ENCODE data around the gene PTPN11. TPM values are rescaled to one million over a fixed set of nuclear protein-coding genes. Genes with fewer than 3 reads are reported as not detected.
"Not testable (repeated sequence)": the region's sequence is repeated elsewhere in the genome, so short reads cannot be mapped to it uniquely, and the experiment has no call there.

PTPN11 gene
- total RNA-seq, 1 donor from 2014 or later: 79.1 TPM

DNA sequence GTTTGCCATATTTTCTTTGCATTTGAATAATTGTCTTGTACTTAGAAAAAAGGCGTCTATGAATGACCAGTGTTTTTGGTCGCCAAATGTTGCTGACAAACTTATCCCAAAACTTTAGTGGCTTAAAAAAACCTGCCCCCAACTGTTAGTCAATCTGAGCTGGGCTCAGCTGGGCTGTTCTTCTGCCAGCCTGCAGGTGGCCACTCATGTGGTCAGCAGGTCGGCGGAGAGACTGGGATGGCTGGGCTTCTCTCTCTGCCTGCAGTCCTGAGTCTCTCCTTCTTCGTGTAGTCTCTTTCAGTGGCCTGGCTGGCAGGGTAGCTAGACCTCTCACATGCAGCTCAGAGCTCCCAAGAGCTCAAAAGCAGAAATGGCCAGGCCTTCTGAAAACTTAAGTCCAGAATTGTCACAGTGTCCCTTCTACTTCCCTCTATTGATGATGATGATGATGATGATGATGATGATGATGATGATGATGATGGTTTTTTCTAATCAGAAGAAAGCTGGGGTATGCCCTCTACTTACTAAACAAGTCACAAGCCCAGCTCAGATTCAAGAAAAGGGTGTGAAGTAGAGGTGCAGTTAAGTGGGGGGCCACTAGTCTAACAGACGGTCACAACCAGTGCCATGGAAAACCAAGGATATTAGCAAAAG lies 87.9 kb downstream of the PTPN11 start:
- no peak for ATAC-seq
- no peak for DNase-seq (ENCODE audit: low spot score)

DNA sequence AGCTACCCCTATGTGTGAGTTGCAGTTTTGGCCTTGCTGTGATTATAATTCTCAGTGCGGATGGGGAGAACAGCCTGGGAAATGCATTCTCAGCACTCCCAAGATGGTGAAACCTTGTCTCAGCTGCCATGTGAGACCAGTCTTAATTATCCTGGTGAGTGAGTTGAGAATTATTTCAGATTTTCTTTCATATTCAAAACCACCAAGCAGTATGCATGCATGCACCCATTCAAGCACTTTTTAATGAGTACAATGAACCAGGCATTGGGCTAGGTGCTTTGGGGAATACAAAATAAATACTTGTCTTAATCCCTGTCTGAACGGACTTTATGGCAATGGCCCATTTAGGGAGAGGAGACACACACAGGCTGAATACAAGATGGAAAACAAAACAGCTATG lies 94.7 kb downstream of the PTPN11 start:
- no peak for DNase-seq (ENCODE audit: low spot score)
- ATAC-seq: no peak

DNA sequence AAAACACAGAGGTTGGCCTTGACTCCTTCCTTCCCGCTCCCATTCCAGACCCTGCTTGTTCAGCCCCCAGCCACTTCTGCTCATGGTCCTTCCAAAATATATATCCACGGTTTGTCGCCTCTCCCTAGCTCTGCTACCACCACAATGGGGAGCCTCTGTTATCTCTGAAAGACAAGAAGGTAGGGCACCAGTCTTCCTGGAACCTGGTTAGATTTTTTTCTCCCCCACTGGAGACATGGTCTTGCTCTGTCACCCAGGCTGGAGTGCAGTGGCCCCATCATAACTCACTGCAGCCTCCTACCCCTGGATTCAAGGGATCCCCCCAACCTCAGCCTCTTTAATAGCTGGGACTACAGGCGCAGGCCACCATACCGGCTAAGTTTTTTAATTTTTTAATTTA lies 95.7 kb downstream of the PTPN11 start:
- ATAC-seq (no peak), DNase-seq (ENCODE audit: low spot score) (no peak)

DNA sequence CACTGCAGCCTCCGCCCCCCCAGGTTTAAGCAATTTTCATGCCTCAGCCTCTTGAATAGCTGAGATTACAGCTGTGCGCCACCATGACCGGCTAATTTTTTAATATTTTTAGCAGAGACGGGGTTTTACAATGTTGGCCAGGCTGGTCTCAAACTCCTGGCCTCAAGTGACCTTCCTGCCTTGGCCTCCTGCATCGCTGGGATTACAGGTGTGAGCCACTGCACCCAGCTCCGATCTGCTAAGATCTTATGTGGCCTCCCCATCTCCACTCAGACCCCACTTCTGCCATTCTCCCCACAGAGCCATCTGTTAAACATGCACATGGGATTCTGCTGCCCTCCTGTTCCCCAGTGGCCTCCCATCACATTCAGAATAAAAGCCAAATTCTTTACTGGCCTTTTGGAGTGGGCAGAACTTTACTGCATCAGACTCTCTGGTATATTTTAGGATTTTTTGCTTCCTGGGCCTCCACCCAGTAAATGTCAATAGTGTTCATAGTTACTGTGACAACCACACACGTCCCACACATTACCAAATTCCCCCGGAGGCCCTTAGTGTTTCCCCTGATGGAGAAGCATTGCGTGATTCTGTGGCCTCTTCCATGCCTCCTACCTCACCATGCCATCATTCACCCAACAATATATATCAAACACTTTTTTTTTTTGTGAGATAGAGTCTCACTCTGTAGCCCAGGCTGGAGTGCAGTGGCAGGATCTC lies 96.3 kb downstream of the PTPN11 start:
- ATAC-seq (no peak), DNase-seq (ENCODE audit: low spot score) (no peak)

DNA sequence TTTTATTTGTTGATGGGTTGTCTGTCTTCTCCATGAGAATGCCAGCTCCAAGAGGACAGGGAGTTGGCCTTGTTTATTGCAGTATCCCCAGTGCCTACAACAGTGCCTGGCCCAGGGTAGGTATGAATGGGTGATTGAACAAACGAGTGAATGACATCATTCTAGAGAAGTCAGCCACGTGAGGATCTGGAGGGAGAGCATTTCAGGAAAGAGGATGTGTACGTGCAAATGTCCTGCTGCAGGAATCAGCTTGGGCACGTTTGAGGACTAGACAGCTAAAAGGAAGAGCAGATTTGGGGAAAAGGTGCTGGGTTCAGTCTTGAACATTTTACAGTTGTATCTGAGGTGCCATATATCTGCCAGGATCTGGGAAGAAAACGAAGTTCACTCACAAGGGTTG lies 97.1 kb downstream of the PTPN11 start:
- ATAC-seq (no peak), DNase-seq (ENCODE audit: low spot score) (no peak)

DNA sequence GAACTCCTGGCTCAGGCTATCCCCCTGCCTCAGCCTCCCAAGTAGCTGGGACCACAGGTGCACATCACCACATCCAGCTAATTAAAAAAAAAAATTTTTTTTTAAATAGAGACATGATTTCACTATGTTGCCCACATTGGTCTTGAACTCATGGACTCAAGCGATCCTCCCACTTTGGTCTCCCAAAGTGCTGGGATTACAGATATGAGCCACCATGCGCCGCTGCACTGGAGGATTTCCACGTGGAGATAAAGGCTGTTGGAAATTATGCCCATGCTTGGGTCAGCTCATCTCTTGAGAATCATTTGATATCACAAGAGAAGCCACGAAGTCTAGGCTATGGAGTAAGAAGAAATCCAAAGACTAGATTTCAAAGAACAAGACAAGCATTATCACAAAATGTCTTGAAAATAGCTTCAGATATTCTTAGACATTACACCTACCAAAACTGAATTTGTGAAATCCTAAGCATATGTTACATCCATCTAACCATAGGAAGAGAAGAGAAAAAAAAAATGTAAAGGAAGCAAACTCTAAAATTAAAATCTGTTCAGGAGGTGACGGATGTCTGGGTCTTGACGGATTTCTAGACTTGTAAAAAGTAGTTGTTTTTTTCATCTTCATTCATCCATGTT lies 99.1 kb downstream of the PTPN11 start:
- DNase-seq (ENCODE audit: low spot score) (no peak), ATAC-seq (no peak)

DNA sequence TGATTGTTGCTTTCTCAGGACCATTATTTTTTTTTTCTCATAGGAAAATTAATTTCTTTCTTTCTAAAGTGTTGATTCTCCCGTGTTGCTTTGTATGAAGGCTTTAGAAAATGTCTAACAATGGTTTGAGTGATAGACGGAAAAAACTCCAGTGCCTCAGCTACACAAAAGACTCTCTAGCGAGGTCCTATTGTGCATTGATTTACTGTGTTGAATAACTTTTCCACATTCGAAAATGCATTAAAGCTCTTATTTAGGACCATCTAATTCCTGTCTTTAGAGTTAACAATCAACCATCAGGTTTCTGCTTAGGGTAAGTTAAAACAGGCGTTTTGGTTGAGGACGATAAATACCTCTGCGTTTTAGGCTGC lies 99.6 kb downstream of the PTPN11 start:
- DNase-seq (ENCODE audit: low spot score) (no peak), ATAC-seq (no peak)

DNA sequence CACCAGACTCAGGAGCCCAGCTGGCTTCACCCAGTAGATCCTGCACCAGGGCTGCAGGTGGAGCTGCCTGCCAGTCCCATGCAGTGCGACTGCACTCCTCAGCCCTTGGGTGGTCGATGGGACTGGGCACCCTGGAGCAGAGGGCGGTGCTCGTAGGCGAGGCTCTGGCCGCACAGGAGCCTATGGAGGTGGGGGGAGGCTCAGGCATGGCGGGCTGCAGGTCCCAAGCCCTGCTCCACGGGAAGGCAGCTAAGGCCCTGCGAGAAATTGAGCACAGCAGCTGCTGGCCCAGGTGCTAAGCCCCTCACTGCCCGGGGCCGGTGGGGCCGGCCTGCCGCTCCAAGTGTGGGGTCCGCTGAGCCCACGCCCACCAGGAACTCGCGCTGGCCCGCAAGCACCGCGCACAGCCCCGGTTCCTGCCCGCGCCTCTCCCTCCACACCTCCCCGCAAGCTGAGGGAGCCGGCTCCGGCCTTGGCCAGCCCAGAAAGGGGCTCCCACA lies 101.1 kb downstream of the PTPN11 start:
- not testable (repeated sequence) for DNase-seq (ENCODE audit: low spot score); ATAC-seq

DNA sequence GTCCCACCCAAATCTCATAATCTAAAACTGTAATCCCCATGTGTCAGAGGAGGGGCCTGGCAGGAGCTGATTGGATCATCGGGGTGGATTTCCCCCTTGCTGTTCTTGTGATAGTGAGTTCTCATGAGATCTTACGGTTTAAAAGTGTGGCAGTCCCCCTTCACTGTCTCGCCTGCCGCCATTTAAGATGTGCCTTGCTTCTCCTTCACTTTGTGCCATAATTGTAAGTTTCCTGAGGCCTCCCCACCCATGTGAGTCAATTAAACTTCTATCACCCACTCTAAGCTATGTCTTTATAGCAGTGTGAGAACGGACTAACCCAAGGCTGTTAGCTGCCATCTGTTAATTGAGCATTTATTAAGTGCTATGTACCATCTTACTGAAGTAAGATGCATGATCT lies 105.1 kb downstream of the PTPN11 start:
- no peak for ATAC-seq
- DNase-seq (ENCODE audit: low spot score): no peak

DNA sequence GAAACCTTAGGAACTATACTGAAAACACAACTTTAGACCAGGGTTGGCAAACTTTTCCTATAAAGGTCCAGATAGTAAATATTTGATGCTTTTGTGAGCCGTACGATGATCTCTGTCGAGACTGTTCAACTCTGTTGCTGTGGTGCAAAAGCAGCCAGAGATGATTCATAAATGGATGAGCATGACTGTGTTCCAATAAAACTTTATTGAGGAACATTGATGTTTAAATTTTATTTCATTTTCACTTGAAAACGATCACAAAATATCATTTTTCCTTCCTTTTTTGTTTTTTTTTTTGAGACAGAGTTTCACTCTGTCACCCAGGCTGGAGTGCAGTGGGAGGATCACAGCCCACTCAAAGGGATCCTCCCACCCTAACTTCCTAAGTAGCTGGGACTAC lies 105.5 kb downstream of the PTPN11 start:
- ATAC-seq (no peak), DNase-seq (ENCODE audit: low spot score) (no peak)

DNA sequence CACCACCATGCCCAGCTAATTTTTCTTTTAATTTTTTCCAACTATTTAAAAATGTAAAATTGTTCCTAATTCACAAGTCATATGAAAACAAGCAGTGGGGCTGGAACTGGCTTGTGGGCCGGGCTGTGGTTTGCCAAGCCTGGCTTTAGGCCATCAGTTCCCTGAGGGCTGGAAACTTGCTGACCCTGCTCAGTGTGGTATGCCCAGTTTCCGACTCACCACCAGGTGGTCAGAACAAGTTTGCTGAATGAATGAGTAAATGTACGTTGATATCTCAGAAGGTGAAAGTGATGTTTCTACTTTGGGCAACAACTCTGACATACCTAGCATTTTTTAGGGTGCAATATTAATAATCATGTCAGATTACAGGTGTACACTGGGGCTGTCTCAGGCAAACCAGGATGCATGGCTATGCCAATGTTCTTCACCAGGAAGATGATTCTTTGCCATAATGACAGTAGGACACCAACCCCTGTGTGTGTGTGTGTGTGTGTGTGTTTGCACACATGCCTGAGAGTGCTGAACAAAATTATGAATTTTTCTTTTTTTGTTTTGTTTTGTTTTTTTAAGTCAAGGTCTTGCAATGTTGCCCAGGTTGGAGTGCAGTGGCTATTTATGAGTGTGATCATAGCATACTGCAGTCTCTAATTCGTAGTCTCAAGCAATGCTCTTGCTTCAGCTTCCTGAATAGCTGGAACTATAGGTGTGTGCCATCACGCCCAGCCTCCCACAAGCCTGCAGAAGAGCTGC lies 106.1 kb downstream of the PTPN11 start:
- ATAC-seq: no peak

DNA sequence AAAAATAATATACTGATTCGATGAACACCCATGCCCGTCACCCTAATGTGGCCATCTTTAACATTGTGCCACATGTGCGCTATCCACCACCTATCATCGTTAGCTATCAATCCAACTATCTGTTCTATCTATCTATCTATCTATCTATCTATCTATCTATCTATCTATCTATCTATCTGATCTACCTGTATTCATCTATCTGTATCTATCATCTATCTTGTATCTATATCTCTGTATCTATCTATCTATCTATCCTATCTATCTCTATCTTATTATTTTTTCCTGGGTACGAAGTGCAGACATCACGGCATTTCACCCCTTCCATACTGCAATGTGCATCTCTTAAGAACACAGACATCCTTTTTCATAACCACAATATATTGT lies 106.7 kb downstream of the PTPN11 start:
- DNase-seq (ENCODE audit: low spot score) (no peak), ATAC-seq (no peak)

More for the DNA sequence above, 106.1 kb downstream of the PTPN11 start:
- no peak for DNase-seq (ENCODE audit: low spot score)

DNA sequence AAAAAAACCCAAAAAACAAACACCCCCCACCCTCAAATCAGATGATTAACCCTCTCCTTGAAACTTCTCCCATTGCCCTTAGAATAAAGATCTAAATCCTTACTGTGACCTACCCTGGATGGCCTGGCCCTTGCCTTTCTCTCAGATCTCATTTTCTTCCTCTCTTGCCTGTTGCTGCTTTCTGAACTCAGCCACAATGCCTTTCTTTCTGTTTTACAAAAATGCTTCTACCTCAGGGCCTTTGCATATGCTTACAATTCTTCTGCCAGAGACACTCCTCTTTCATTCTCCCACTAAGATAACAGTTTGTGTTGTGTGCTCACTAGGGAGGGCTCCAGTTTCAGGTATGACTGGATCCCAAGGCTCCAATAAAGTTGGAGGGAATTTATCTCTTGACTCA lies 108.3 kb downstream of the PTPN11 start:
- ATAC-seq: no peak
- DNase-seq (ENCODE audit: low spot score): no peak

DNA sequence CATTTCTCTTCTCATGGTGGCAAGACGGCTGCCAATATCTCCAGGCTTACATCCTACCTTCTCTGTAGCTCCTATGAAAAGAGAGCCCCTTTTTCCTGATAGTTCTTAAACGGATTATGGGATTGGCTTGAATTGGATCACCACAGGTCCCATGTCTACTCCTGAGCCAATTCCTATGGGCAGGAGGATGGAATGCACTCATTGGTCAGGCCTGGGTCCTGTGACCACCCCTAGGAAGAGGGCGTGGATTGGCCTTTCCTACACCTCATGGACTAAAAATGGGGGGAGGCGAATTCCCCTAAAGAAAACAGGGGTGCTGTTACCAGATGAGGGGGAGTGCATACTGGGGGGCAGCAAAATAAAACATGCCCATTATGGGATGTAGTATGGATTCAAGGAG lies 108.8 kb downstream of the PTPN11 start:
- ATAC-seq (no peak), DNase-seq (ENCODE audit: low spot score) (no peak)

DNA sequence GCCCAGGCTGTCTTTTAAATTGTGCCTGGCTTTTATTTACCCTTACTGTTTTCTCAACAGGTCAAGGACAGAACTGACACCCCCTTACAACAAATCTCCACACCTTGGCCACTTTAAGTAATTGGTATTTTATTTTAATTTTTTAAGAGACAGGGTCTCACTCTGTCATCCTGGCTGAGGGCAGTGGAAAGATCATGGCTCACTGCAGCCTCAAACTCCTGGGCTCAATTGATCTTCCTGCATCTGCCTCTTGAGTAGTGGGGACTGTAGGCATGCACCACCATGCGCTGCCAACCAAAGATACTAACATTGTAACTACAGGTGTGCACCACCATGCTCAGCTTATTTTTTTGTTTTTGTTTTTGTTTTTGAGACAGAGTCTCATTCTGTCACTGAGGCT lies 109.8 kb downstream of the PTPN11 start:
- ATAC-seq (no peak), DNase-seq (ENCODE audit: low spot score) (no peak)

DNA sequence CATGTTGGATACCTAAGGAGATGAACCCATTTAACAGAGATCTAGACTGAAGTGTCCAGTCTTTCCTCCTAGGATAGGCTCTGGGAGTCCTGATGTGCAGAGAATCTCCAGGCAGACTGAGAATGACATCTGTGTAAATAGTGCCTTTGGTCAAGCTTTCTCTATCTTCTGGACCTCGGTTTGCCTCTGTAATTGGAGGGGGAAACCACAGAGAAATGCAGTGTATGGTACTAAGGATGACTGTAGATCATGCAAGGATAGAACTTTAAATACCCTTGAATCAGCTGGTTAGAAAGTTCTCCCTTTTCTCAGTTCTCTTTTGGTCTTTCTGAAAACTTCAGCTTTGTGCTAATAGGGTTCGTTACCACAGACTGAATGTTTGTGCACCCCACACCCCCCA lies 112.2 kb downstream of the PTPN11 start:
- ATAC-seq: no peak
- no peak for DNase-seq (ENCODE audit: low spot score)

DNA sequence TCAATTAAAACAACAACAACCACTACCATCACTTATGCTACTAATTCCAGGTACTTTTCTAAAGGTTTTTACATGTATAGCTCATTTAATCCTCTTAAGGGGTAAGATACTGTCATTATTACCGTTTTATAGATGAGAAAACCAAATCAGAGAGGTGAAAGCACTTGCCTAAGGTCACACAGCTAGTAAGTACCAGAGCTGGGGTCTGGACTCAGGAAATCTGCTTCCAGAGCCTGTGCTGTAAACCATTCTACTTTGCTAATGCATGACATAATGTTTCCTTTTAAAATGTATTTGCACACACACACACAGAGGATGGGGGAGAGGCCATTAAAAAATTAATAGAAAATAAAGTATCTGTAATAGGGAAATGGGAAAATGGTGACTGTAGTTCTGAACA lies 113.4 kb downstream of the PTPN11 start:
- ATAC-seq (no peak), DNase-seq (ENCODE audit: low spot score) (no peak)

DNA sequence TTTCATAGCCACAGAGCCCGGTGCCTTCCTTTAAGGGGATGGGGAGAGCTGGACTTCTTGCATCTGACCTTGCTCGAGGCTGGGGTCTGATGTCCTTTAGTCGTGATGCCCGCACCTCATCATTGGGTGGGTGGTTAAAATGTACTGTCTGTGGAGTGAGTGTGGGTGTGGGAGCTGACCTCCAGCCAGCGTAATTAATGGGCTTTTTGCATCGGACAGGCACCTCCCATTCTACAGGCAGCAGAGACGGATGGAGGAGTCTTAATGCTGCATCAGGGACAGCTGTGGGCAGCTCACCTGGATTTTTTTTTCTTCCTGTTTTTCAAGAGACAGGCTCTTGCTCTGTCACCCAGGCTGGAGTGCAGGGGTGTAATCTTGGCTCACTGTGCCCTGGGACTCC lies 114.8 kb downstream of the PTPN11 start:
- ATAC-seq (no peak), DNase-seq (ENCODE audit: low spot score) (no peak)

DNA sequence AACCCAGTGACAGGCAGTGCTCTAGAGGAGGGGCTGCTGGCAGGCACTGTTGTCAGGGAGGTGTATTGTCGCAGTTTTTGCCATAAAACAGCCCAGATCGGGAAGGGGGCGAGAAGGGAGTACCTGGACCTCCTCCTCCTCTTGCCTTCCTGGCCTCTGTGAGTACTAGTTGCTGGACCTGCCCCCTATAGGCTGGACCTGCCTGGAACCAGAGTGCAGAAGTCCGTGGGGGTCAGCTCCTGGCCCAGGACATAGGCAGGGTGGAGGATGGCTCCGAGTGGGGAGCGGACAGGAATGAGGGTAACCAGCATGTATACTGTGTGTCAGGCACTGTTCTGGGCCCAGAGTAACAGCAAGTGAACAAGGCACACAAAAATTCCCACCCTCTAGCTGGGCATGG lies 116.3 kb downstream of the PTPN11 start:
- DNase-seq (ENCODE audit: low spot score) (no peak), ATAC-seq (no peak)

DNA sequence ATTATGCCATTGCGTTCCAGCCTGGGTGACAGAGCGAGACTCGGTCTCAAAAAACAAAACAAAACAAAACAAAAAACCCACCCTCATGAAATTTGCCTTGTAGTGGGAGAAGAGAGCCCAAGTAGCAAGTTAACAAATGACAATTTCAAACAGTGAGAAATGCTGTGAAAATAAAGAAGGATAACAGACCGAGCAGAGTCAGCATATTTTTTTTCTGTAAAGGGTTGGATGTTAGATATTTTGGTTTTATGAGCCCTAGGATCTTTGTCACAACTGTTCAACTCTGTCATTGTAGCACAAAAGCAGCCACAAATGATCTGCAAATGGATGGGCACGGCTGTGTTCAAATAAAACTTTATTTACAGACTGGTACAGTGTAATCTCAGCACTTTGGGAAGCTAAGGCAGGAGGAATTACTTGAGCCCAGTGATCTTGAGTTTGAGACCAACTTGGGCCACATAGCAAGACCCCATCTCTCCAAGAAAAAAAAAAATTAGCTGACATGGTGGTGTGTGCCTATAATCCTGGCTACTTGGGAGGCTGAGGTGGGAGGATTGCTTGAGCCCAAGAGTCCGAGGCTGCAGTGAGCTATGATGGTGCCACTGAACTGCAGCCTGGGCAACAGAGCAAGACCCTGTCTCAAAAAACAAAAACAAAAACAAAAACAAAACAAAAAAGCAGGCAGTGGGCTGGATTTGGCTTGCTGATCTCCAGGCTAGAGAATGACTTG lies 117.1 kb downstream of the PTPN11 start:
- ATAC-seq (no peak), DNase-seq (ENCODE audit: low spot score) (no peak)

DNA sequence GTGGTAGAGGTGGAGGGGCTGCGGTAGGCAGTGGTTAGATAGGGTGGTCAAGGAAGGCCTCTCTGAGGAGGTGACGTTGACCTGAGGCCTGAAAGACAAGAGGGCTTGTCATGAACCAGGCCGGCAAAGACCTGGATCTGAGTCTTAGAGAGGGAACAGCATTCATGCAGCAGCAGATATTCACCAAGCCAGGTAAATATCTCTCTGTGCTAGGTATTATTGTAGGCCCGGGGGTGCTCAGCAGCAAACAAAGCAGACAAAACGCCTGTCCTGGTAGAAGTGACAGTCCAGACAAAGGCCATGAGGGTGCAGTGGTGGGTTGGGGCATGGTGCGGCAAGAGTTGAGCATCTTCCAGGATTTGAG lies 117.6 kb downstream of the PTPN11 start:
- DNase-seq (ENCODE audit: low spot score): no peak

More for the DNA sequence above, 117.6 kb downstream of the PTPN11 start:
- ATAC-seq: no peak
